NB4 (cell line): ENCODE data around the gene MBD3L2.

Experiments
- DNase-seq: peaks from one replicate; pipeline ENCODE4 v3.0.0; 2010; ENCODE audit warnings: low read depth
- H3K4me3 ChIP-seq: one replicate; pipeline ENCODE4 v1.5.1; 2011; ENCODE audit warnings: mild to moderate bottlenecking, low read depth, low read length, moderate library complexity
- CTCF ChIP-seq: IDR thresholded peaks from one replicate; pipeline ENCODE4 v1.5.1; 2012; ENCODE audit warnings: low read depth, low read length
- MAX ChIP-seq: IDR thresholded peaks from 2 replicates; pipeline ENCODE4 v1.6.1; 2011; ENCODE audit warnings: low read depth, low read length
- MYC ChIP-seq: IDR thresholded peaks from 2 replicates; pipeline ENCODE4 v1.6.1; 2011; ENCODE audit warnings: low read depth, low read length
- POLR2A ChIP-seq: IDR thresholded peaks from 2 replicates; pipeline ENCODE4 v1.6.1; 2011; ENCODE audit warnings: mild to moderate bottlenecking; ENCODE audit not compliant: insufficient read length; ENCODE audit errors: extremely low read depth

The MBD3L2 gene

GRCh38 chr19:7088999-7089398, 39.9 kb downstream of the MBD3L2 start:
- H3K4me3 ChIP-seq, result no peak overlapping the region
- TF ChIP-seq MAX, result no peak
- no peak for TF ChIP-seq POLR2A
- TF ChIP-seq CTCF, result no peak
- no peak for TF ChIP-seq MYC
- no peak for DNase-seq

- TF ChIP-seq MAX (no peak), POLR2A (no peak)
- DNase-seq, result peak; percentile 14
- H3K4me3 ChIP-seq, result peak overlapping the region; percentile 71
These were observed 49.0 kb downstream of the MBD3L2 start for GRCh38 chr19:7098096-7098495.

GRCh38 chr19:7098701-7099596, 49.8 kb downstream of the MBD3L2 start:
- DNase-seq, result peak; percentile 92
- TF ChIP-seq POLR2A (peak; percentile 40), CTCF (no peak), MYC (no peak; the same call in none of the 2 replicates), MAX (0 out of 2 replicates have a peak, but pooled peaks have one; percentile 6)
- H3K4me3 ChIP-seq, result peak overlapping the region; percentile 71

- H3K4me3 ChIP-seq, result peak overlapping the region; percentile 71
- TF ChIP-seq MAX (no peak), POLR2A (no peak), CTCF (no peak), MYC (no peak)
- no peak for DNase-seq
These were observed 50.4 kb downstream of the MBD3L2 start for GRCh38 chr19:7099597-7099921.
